PFSK-1 (cell line): ENCODE measurements around the gene SYNE1.

Source experiments
- POLR2AphosphoS5 ChIP-seq: IDR thresholded peaks from 2 replicates; pipeline ENCODE4 v1.6.1; 2012; ENCODE audit warnings: low read depth, mild to moderate bottlenecking, control low read depth, low read length, moderate library complexity
- SIN3A ChIP-seq: IDR thresholded peaks from 2 replicates; pipeline ENCODE4 v1.6.1; 2012; ENCODE audit warnings: mild to moderate bottlenecking, low read length, moderate library complexity, borderline replicate concordance; ENCODE audit not compliant: insufficient read depth
- TAF1 ChIP-seq: IDR thresholded peaks from 2 replicates; pipeline ENCODE4 v1.6.1; 2012; ENCODE audit warnings: low read length, control low read depth, borderline replicate concordance; ENCODE audit not compliant: insufficient read depth
- TF ChIP-seq, protein P1 (sequence below), 2 experiments: IDR thresholded peaks; 2 replicates each; pipeline versions ENCODE4 v1.6.1 to v1.8.0; 2011 to 2012; ENCODE audit warnings: low read depth in 2 of 2, low read length in 2 of 2, control low read depth in 1 of 2, inconsistent platforms in 1 of 2, mild to moderate bottlenecking in 1 of 2, moderate library complexity in 1 of 2; ENCODE audit not compliant: insufficient read depth in 1 of 2

DNA sequence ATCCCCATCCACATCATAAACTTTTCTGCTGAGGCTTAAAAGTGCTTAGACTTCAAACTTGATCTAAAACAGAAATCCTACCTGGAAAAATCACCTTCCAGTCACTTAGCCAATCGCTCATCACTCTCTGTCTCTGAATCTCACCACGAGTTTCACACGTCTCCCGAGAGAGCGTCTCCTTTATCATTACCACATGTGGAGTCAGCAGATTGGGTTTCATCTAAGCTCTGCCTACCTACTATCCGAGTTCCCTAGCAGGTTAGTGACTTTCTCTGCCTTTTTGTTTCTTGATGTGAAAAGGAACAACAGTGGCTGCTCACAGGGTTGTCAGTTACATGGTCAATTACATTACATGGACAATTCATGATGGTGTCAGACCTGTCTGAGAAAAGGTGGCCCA, 543.5 kb downstream of the SYNE1 start:
- no peak for TF ChIP-seq POLR2AphosphoS5
- TF ChIP-seq, protein P1, sequence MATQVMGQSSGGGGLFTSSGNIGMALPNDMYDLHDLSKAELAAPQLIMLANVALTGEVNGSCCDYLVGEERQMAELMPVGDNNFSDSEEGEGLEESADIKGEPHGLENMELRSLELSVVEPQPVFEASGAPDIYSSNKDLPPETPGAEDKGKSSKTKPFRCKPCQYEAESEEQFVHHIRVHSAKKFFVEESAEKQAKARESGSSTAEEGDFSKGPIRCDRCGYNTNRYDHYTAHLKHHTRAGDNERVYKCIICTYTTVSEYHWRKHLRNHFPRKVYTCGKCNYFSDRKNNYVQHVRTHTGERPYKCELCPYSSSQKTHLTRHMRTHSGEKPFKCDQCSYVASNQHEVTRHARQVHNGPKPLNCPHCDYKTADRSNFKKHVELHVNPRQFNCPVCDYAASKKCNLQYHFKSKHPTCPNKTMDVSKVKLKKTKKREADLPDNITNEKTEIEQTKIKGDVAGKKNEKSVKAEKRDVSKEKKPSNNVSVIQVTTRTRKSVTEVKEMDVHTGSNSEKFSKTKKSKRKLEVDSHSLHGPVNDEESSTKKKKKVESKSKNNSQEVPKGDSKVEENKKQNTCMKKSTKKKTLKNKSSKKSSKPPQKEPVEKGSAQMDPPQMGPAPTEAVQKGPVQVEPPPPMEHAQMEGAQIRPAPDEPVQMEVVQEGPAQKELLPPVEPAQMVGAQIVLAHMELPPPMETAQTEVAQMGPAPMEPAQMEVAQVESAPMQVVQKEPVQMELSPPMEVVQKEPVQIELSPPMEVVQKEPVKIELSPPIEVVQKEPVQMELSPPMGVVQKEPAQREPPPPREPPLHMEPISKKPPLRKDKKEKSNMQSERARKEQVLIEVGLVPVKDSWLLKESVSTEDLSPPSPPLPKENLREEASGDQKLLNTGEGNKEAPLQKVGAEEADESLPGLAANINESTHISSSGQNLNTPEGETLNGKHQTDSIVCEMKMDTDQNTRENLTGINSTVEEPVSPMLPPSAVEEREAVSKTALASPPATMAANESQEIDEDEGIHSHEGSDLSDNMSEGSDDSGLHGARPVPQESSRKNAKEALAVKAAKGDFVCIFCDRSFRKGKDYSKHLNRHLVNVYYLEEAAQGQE (IDR thresholded peaks at IDR 0.05; ENCODE audit: insufficient read depth in 1 of 2, low read depth in 2 of 2, low read length in 2 of 2), result no peak
- no peak for TF ChIP-seq TAF1
- no peak for TF ChIP-seq SIN3A
